Esophagus muscularis mucosa (tissue), 3 donors: ENCODE measurements around the gene EGFL8.

Experiments used
- CTCF ChIP-seq, 3 experiments: fragments of 200-600 bp in 2 of 3; fragments of 450-650 bp in 1 of 3; sonication (generic) in 2 of 3; IDR thresholded peaks; one replicate each; pipeline ENCODE4 v1.5.1; 2017 to 2019; ENCODE audit warnings: antibody characterized with exemption in 3 of 3, mild to moderate bottlenecking in 2 of 3, moderate library complexity in 1 of 3
- POLR2A ChIP-seq: fragments of 450-650 bp; IDR thresholded peaks from one replicate; pipeline ENCODE4 v1.6.1; 2017; ENCODE audit warnings: antibody characterized with exemption, moderate library complexity, mild to moderate bottlenecking, low read depth
- POLR2AphosphoS5 ChIP-seq, 2 donors: sonication (generic); formaldehyde crosslinking; IDR thresholded peaks; one replicate each; pipeline ENCODE4 v1.6.1; 2017; ENCODE audit warnings: antibody characterized with exemption in 2 of 2

- TF ChIP-seq CTCF (IDR thresholded peaks at IDR 0.05) (no peak), POLR2A (no peak), POLR2AphosphoS5 (IDR thresholded peaks at IDR 0.05) (no peak)
Observed at GRCh38 chr6:32190911-32191677, 26.7 kb downstream of the EGFL8 start.
